Measurements from ENCODE around the gene PPM1E.

DNA sequence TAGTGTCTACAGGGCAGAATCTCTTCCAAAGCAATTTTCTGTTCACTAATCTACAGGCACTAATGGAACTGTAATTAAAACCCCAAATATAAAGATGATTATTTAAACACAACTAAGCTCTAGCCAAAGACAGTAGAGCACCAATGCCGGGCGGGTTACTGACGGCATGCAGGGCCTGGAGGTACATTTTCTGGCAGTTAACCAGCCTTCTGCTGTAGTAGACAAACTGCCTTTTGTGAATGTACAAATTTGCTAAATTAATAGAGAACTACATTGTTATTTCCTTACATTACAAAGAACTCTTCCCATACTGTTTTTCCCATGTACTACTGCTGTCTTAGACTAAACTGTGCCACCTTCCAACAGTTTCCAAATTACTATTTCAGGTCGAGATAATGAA, 243.2 kb downstream of the PPM1E start:
- no peak for TF ChIP-seq TAF1 (IDR thresholded peaks at IDR 0.05; ENCODE audit: borderline replicate concordance, insufficient read depth, low read length)
- TF ChIP-seq POLR2AphosphoS5 (IDR thresholded peaks at IDR 0.05; ENCODE audit: low read depth, low read length) = no peak
- TF ChIP-seq, protein P1, sequence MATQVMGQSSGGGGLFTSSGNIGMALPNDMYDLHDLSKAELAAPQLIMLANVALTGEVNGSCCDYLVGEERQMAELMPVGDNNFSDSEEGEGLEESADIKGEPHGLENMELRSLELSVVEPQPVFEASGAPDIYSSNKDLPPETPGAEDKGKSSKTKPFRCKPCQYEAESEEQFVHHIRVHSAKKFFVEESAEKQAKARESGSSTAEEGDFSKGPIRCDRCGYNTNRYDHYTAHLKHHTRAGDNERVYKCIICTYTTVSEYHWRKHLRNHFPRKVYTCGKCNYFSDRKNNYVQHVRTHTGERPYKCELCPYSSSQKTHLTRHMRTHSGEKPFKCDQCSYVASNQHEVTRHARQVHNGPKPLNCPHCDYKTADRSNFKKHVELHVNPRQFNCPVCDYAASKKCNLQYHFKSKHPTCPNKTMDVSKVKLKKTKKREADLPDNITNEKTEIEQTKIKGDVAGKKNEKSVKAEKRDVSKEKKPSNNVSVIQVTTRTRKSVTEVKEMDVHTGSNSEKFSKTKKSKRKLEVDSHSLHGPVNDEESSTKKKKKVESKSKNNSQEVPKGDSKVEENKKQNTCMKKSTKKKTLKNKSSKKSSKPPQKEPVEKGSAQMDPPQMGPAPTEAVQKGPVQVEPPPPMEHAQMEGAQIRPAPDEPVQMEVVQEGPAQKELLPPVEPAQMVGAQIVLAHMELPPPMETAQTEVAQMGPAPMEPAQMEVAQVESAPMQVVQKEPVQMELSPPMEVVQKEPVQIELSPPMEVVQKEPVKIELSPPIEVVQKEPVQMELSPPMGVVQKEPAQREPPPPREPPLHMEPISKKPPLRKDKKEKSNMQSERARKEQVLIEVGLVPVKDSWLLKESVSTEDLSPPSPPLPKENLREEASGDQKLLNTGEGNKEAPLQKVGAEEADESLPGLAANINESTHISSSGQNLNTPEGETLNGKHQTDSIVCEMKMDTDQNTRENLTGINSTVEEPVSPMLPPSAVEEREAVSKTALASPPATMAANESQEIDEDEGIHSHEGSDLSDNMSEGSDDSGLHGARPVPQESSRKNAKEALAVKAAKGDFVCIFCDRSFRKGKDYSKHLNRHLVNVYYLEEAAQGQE (IDR thresholded peaks at IDR 0.05; ENCODE audit: insufficient read depth in 1 of 2, low read depth in 2 of 2, low read length in 2 of 2) = no peak
- TF ChIP-seq SIN3A (IDR thresholded peaks at IDR 0.05; ENCODE audit: borderline replicate concordance, insufficient read depth, low read length) = no peak
- no peak for TF ChIP-seq FOXP2 (optimal IDR thresholded peaks at IDR 0.05; ENCODE audit: borderline replicate concordance, extremely low read depth, extremely low read length, insufficient read depth)
